PC-9 (cell line): Measurements from ENCODE around the gene KLRF1.

Source experiments
- CTCF ChIP-seq: fragments of 200-600 bp; sonication (generic); conservative IDR thresholded peaks from 2 replicates; pipeline ENCODE4 v1.6.1; 2017; ENCODE audit warnings: mixed run types, antibody characterized with exemption, mild to moderate bottlenecking, moderate library complexity
- EZH2 ChIP-seq: fragments of 200-600 bp; sonication (generic); IDR thresholded peaks from 2 replicates; pipeline ENCODE4 v1.8.0; 2017; ENCODE audit warnings: antibody characterized with exemption, low read depth

GRCh38 chr12:9868311-9868801, 41.1 kb downstream of the KLRF1 start:
- TF ChIP-seq CTCF (no peak), EZH2 (no peak)
